Pulmonary artery endothelial cell (primary cell): Measurements from ENCODE around the gene FNDC7. TPM values are rescaled to one million over a fixed set of nuclear protein-coding genes. Genes with fewer than 3 reads are reported as not detected.
A peak's percentile ranks its signal among the peaks of the same experiment; 100 is the strongest.
"Not testable (repeated sequence)": the region's sequence is repeated elsewhere in the genome, so short reads cannot be mapped to it uniquely, and the experiment has no call there.

ENCODE experiments used
- DNase-seq: peaks from one replicate; pipeline ENCODE4 v3.0.0-alpha.2; 2011; ENCODE audit warnings: low read depth, low spot score
- total RNA-seq: library from RNA; depleted of rRNA; stranded (reverse); fragments of >200 nt; gene quantifications from 2 replicates; pipeline ENCODE4 v1.2.3, GENCODE V29; 2014

The FNDC7 gene, protein sequence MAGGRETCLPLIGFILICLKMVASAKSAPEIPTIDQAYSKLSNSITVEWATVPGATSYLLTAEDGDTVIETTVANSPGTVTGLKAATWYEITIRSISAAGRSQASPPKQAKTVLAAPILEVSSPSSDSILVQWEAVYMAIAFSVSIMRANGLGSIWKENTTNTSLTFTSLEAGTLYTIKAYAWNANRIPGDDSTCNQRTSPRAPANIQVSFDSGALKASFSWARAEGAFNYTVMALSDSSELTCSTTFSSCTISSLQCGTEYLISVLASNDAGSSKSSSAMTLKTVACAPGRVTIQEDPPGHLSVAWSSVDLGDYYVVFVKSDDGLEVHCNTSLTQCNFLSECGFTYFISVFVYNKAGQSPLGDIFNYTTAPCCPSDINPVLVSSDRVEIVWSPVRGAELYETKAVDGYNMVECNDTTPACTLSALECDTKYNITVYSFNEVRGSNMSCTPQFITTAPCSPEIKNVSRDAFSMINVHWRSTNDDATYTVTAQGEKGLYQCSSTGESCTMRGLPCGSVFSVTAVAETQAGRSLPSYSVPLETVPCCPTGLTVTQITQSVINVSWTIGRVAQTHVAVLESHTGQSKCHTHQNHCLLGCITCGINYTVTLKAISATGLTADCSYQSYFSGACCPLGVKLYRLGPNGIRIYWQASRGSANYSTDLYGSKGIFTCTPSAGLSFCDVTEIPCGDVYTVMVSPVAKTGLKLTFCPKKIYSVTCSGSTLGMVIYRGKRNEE
- 0.04 and 0.07 TPM in 2 replicates for total RNA-seq

DNA sequence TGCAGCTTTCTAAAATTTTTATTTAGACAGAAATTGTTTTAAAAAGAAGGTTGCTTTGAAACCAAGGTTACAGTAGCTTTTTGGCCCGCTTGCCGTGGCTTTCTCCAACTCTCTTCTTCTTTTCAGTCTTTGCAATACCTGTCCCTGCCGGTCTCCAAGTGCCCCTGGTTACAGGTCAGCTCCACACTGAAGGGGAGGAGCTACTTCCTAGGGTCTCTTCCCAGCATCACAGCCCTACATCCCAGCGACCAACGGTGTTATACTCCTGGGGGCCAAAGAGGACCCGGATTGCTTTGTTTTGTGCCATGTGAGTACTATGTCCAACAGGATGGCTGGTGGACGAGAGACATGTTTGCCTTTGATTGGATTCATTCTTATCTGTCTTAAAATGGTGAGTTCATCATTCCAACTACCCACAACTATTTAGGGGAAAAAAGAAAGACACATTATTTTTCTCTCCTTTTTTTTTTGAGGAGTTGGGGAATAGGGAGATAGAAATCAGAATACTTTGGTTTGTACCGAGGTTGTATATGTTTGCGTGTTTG is at the start of gene FNDC7:
Gene FNDC7, plus strand, starts transcription at position 303 of the 545 bp plus-strand sequence. Its CDS starts 26 bp downstream, at position 329.
- no peak for DNase-seq

DNA sequence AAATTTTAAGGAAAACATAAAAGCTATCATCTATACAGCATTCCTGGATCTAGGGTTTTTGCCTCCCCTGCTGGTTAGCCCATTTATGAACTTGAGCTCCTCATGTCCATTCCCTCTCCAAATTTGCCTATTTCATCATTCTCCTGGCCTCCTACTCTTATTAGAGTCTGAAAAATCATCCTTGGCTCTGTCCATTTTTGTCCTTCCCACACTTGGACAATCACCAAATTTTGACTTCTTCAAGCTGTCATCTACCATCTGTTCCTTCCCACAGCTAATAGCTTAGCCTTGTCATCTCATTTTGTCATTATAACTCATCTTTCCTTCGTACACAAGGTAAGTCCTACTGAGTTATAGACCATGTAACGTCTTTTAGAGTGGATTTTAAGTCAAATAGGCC is 49.6 kb upstream of the FNDC7 start:
- DNase-seq = no peak

DNA sequence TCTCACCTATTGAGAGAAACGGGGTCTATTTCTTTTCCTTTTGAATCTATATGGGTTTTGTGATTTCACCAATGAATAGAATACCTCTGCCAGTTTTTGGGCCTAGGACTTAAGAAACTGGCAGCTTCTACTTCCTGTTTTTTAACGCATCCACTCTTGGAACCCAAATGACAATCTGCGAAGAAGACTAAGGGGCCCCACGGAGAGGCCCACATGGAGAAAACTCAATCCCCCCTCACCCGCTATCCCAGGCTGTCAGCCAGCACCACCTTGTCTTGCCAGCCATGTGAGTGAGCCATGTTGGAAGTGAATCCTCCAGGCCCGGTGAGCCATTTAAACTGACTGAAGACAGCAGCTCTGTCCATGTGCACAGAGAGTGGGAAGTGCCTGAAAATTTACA is 48.2 kb upstream of the FNDC7 start:
- no peak for DNase-seq

DNA sequence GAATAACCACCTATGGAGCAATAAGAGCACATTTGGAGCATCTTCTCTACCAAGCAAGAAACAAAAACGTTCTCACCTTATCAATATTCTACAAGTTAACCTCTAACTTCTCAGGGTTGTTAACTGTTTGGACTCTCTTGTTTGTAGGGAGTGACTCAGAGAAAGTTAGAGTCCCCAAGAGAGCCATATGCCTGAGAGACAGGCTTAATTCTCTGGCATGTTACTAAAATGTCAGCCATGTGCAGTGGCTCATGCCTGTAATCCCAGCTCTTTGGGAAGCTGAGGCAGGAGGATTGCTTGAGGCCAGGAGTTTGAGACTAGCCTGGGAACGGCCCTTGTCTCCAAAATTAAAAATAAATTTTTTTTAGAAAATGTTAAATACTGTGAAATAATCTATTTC is 47.6 kb upstream of the FNDC7 start:
- DNase-seq = no peak

DNA sequence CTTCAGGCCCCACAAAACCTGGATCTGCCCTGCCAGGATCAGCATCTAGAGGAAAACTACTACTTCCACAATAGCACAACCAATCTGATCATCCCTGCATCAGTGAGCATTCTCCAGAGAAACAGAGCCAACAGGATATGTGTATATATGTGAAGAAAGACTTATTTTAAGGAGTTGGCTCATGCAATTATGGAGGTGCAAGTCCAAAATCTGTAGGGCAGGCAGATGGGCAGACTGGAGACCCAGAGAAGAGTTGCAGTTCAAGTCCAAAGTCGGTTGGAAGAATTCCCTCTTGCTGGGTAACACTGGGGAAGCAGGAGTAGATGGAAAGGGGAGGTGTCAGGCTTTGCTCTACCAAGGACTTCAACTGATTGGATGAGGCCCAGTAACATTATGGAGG is 46.9 kb upstream of the FNDC7 start:
- DNase-seq = no peak

DNA sequence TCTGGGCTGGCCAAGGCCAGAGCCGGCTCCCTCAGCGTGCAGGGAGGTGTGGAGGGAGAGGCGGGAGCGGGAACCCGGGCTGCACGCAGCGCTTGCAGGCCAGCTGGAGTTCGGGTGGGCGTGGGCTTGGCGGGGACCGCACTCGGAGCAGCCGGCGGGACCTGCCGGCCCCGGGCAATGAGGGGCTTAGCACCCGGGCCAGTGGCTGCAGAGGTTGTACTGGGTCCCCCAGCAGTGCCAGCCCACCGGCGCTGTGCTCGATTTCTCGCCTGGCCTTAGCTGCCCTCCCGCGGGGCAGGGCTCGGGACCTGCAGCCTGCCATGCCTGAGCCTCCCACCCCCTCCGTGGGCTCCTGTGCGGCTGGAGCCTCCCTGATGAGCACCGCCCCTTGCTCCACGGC is 45.3 kb upstream of the FNDC7 start:
- not testable (repeated sequence) for DNase-seq

DNA sequence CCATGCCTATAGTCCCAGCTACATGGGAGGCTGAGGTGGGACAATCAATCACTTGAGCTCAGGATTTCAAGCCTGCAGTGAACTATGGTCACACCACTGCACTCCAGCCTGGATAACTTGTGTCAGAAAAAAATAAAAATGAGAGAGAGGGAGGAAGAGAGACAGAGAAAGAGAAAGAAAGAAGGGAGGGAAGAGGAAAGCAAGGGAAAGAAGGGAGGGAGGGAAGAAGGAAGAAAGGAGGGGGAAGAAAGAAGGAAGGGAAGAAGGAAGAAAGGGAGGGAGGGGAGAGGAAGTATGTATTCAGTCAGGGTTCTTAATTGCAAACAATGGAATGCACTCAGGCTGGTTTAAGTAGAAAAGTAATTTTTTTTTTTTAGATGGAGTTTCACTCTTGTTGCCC is 43.9 kb upstream of the FNDC7 start:
- DNase-seq = no peak

DNA sequence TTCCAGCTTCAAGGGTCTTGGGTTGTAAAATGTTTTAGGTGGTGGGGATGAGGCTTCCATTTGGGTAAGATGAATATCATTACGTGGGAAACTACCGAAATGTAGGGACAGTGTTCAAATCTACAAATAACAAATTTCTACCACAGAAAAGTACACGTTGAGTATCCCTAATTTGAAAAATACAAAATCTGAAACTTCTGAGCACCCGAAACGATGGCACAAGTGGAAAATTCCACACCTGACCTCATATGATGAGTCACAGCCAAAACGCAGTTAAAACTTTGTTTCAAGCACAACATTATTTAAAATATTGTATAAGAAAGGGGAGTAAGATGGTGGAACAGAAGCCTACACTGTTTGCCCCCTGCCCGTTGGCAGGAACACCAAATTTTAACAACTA is 43.0 kb upstream of the FNDC7 start:
- no peak for DNase-seq

DNA sequence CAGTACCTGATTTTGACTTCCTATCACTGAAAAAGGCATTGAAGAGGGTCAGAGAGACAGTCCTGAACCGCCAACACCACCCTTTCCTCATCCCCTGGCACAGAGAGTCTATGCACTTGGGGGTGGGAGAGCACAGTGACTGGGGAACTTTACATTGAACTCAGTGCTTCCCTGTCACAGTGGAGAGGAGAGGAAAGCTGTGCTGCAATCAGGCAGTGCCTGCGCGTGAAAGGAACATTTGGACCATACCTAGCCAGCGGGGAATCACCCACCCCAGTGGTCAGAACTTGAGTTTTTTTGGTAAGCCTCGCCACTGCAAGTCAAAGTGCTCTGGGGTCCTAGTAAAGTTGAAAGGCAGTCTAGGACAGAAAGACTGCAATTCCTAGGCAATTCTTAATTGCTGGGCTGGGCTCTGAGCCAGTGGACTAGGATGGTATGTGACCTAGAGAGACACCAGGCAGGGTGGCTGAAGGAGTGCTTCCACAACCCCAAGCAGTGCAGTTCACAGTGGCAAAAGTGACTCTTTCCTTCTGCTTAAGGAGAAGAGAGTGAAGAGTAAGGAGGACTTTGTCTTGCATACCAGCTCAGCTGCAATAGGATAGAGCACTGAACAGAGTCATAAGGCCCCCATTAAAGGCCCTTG is 42.5 kb upstream of the FNDC7 start:
- no peak for DNase-seq

DNA sequence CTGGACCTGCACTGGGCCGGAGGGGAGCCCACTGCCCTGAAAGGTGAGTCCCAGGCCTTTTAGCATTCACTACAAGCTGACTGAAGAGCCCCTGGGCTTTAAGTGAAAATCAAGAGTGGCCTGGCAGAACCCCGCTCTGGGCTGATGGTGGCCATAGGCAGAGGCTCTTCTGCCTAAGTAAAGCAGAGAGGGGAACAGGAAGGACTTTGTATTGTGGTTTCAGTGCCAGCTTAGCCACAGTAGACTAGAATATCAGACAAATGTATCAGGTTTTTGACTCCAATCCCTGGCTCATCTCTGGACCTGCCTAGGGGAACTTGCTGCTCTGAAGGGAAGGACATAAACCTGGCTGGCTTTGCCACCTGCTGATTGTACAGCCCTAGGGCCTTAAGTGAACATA is 41.6 kb upstream of the FNDC7 start:
- DNase-seq = no peak

DNA sequence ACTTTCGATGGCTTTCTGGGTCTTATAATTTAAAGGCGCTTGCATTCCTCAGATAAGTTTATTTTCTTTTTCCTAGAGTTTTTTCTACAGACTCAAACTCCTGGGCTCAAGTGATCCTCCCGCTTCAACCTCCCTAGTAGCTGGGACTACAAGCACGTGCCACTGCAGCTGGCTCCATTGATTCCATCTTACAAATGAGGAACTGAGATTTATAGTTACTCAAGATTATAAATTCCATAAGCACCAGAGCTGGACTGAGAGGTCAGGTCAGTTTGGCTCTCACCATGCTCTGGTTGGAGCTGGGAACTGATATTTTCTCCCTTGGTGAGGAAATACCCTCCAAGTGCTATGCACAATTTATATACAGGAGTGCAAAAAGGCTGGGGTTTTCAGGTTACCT is 34.0 kb upstream of the FNDC7 start:
- DNase-seq = no peak

DNA sequence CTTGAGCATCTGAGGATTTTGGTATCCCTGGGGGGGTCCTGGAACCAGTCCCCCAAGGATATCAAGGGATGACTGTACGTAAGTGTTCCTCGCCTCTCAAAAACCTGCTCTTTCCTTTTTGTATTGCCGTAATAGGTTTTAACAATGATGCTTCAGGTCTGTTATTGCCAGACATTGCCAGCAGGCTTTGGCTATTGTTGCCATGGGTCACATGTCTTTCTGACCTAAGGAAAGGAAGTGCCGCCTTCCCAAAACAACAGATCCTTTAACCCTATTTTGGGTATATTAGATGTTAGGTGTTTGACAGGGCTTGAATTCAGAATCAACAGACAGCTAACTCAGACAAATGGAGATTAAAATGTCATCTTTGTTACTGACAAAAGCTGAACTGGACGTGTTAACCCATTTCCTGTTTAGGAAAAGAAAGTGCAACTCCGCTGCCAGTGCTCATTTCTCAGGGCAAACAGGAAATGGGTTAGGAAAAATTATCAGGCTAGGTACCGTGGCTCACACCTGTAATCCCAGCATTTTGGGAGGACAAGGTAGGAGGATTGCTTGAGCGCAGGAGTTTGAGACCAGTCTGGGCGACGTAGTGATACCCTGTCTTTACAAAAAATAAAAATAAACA is 33.0 kb upstream of the FNDC7 start:
- no peak for DNase-seq

DNA sequence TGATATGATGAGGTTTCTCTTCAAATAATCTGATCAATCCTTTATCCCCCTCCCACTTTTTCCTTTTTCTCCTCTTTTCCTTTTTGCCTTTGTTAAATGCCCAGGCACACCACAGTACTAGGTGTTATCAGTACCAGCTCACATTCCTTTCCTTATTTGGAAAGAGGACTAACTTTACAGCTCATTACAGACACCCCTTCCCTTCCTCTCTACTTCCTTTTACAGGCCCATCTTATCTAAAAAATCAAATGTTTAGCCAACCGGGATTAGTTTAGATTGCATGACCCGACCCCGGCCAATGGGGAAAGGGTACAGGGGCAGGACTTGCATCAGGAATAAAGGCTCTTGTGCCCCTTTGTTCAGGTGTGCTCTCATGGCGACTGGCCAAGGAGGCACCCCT is 31.0 kb upstream of the FNDC7 start:
- DNase-seq = not testable (repeated sequence)

DNA sequence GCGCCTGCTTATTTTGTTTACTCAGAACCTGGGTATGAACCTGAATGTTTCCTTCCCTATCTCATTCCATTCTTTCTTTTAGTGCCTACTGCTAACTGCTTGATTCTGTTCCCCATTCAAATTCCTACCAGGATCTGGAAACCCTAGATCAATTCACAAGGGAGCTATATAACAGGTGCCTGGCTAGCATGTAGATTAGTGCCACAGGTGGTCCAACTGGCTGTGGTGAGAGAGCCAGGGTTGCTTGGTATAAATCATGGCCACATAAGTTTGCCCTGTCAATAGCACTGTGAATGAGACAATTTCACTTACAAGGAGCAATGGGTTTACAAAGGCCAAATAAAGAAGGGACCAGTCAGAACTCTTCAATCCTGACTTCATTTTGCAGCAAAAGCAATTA is 27.2 kb upstream of the FNDC7 start:
- DNase-seq = no peak

DNA sequence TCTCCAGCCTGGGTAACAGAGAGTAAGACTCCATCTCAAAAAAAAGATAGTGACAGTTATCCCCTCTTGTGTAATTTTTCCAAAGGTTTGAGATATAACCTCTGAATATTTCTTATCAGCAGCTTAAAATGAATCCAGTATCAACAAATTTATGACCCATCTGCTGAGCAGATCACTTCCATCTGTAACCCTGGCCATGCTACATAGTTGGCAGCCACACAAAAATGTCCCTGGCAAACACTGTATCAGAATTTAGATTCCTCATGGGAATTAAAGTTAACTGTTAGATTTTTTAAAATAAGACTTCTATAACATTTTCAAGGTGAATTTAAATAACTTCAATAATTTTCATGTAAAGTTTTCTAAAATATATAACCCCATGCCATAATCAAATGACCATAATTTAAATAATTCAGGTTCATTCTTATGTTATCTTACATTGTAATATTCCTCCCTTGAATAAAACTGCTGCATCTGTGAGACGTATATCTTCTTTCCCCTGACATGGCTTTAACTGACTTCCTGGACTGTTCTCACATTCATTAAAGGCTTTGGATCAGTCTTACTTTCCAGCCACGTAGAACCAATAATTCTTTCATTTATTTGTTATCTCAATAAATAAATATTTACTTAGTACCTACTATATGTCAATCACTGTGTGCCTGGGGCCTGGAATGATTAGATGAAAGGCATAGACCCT is 25.9 kb upstream of the FNDC7 start:
- DNase-seq = no peak

DNA sequence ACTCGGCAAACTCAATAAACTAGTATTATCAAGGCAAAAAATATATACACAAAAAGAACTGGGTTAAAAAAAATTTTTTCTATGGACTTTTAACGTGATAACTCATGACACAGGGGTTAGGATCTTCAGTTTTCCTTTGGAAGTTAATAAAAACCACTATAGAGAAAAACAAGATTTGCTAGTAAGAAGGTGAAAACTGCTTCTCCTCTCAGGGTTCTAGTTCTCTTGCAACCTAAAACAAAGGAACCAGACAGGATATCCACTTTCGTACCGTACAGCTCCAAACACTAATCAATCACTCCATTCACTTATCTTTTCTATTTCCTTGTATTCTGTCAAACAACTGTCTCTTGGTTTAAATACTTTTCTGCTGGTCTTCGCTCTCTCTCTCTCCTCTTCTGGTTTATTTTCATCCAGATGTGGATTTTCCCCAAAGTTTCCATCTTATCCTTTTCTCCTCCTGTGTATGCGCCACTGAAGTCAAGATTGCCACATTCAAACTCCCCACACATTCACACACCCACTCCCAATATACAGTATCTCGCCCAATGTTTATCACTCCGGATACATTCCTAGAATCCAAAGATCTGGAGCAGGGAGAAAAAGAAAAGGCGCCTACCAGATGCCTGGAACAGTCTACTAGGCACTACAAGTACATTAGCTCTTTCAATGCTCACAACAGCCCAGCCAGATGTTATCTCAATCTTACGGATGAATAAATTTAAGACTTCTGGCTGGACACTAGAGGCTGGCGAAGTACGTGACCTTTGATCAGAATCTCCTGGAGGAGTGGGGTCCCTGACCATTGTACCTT is 21.4 kb upstream of the FNDC7 start:
- no peak for DNase-seq

DNA sequence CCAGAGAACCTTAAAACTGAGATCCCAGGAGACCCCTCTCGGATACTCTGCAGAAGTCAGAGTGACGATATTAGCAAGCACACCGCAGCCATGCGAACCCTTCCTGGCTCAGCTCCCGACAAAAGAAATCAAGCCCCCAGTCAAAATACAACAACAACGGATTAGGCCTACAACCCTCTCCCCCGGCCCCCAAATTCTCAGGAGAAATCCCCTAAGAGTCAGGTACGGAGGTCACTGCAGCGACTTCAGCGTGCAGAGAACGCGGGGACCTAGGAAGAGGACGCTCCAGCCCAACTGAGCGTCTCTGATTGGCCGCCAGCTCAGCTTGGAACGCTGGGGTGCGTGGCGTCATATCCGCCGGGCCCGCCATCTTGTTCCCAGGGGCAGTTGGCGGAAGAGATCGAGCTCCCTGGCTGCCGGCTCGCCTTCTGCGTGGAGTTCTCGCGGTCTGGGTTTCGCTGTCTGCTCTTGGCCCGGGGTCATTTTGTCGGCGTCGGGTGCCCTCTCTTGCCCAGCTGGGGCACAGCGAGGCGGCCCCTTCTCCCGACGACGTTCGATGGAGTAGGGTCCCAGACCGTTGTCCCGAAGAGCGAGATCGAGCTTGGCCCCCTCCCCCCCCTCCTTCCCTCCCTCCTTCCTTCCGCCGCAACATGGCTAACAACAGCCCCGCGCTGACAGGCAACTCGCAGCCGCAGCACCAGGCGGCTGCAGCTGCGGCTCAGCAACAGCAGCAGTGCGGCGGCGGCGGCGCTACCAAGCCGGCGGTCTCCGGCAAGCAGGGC is 20.6 kb upstream of the FNDC7 start, which contains the start of gene PRPF38B:
Gene PRPF38B, plus strand, starts transcription at position 369 of the 782 bp plus-strand sequence. Its CDS starts 282 bp downstream, at position 651.
- peak; percentile 70 for DNase-seq

DNA sequence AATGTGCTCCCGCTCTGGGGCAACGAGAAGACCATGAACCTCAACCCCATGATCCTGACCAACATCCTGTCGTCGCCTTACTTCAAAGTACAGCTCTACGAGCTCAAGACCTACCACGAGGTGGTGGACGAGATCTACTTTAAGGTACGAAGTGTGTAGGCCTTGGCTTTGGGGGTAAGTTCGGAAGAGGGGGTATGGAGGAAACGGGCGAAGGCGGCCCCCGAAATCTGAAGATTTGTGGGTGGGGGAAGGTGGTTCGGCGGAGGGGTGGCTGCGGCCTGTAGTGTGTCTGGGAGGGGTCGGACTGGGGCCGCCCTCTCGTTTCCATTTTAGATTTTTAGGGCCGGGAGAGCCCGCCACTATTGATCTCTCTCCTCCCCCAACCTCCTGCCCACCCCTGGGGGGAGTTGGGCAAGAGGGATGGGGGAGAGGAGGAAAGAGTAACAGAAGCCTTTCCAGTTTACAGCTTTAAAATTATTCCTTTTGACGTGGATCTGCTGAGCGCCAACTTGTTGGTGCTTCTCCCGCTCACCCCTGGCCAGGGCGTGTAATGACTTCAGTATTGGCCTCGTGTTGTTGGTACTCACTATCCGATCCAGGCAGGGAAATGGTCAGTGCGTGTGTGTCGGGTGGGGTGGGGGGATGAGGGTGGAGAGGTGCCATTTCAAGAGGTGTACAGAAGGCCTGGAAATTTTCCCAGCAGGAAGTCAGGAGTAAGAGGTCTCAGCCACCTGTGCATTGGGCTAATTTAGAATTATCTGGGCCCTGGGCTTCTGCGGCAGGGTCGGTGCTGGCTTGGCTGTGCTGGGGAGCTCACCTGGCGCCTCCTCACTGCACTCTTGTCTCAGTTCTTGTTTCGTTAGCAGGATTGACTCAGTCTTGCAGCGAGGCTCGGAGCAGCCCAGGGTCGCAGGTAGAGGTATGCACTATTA is 19.7 kb upstream of the FNDC7 start:
- peak; percentile 30 for DNase-seq
